Measurements from ENCODE around the gene MRPS9. TPM values are rescaled to one million over a fixed set of nuclear protein-coding genes. Genes with fewer than 3 reads are reported as not detected.

The MRPS9 gene
- total and polyA plus RNA-seq, 2 experiments from 2014 or later = 64.7 to 78.9 TPM

- H3K4me2 ChIP-seq = no peak overlapping the region
- peaks cover 11% of the 10 kb centered on the region for H3K4me1 ChIP-seq (ENCODE audit: insufficient read depth)
- peak overlapping the region; percentile 72; the same call in 1 of the 2 replicates for H2AFZ ChIP-seq
- no peaks in the 10 kb centered on the region; the same call in 1 of the 2 replicates for H3K9me2 ChIP-seq (ENCODE audit: insufficient read depth)
- H3K4me3 ChIP-seq = no peak overlapping the region
- no peaks in the 10 kb centered on the region for H4K20me1 ChIP-seq (replicated peaks; ENCODE audit: insufficient read depth)
- Mint-ChIP-seq H3K27me3 (ENCODE audit: insufficient read depth, low read depth, poor library complexity) (peaks cover 2% of the 10 kb centered on the region), H3K36me3 (ENCODE audit: low read depth) (0 out of 3 replicates have a peak, but pooled peaks cover 4% of the 10 kb centered on the region), H3K4me3 (no peak overlapping the region), H3K4me1 (peaks cover 12% of the 10 kb centered on the region), H3K9me3 (no peaks in the 10 kb centered on the region), H3K27ac (no peak overlapping the region)
- DNase-seq (ENCODE audit: low spot score) = no peak
- TF ChIP-seq ZNF331 (CRISPR knock-in tag; IDR thresholded peaks at IDR 0.05; ENCODE audit: low read depth) = no peak
- no peak for TF ChIP-seq ZNF114 (CRISPR knock-in tag; IDR thresholded peaks at IDR 0.05)
- TF ChIP-seq EZH2phosphoT487 (IDR thresholded peaks at IDR 0.05; ENCODE audit: unreplicated experiment) = no peak
- TF ChIP-seq, protein P1, sequence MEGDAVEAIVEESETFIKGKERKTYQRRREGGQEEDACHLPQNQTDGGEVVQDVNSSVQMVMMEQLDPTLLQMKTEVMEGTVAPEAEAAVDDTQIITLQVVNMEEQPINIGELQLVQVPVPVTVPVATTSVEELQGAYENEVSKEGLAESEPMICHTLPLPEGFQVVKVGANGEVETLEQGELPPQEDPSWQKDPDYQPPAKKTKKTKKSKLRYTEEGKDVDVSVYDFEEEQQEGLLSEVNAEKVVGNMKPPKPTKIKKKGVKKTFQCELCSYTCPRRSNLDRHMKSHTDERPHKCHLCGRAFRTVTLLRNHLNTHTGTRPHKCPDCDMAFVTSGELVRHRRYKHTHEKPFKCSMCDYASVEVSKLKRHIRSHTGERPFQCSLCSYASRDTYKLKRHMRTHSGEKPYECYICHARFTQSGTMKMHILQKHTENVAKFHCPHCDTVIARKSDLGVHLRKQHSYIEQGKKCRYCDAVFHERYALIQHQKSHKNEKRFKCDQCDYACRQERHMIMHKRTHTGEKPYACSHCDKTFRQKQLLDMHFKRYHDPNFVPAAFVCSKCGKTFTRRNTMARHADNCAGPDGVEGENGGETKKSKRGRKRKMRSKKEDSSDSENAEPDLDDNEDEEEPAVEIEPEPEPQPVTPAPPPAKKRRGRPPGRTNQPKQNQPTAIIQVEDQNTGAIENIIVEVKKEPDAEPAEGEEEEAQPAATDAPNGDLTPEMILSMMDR (conservative IDR thresholded peaks at IDR 0.05; ENCODE audit: low read depth in 2 of 2) = no peak
- no peak for TF ChIP-seq JUNB (IDR thresholded peaks at IDR 0.05; ENCODE audit: unreplicated experiment)
- no peak for TF ChIP-seq ZNF462 (CRISPR knock-in tag; IDR thresholded peaks at IDR 0.05)
- no peaks in the 10 kb centered on the region for H3K36me3 ChIP-seq (ENCODE audit: insufficient read depth)
- no peaks in the 10 kb centered on the region for H3F3A ChIP-seq (replicated peaks; ENCODE audit: low read depth)
- no peak overlapping the region for H3K27ac ChIP-seq (ENCODE audit: low read depth)
- H3K79me2 ChIP-seq (replicated peaks; ENCODE audit: insufficient read depth) = no peaks in the 10 kb centered on the region
- H3K27me3 ChIP-seq (ENCODE audit: insufficient read depth) = no peaks in the 10 kb centered on the region
- no peak for ATAC-seq
Measured at GRCh38 chr2:105126336-105126735, 88.5 kb downstream of the MRPS9 start.

Data from GM23338 (cell line).